LNCAP (cell line): Measurements from ENCODE around the gene PSORS1C2.

Source experiments
- CTCF ChIP-seq: fragments of 450-650 bp; IDR thresholded peaks from 2 replicates; pipeline ENCODE4 v1.5.1; 2017; ENCODE audit warnings: mild to moderate bottlenecking

The PSORS1C2 gene

GRCh38 chr6:31132806-31133205 lies 6.1 kb downstream of the PSORS1C2 start:
- no peak for TF ChIP-seq CTCF

- TF ChIP-seq CTCF: no peak
Observed at GRCh38 chr6:31131595-31131994, 7.3 kb downstream of the PSORS1C2 start.

GRCh38 chr6:31130751-31131150 lies 8.1 kb downstream of the PSORS1C2 start:
- TF ChIP-seq CTCF: no peak

GRCh38 chr6:31129130-31129529 lies 9.7 kb downstream of the PSORS1C2 start:
- TF ChIP-seq CTCF: no peak

- TF ChIP-seq CTCF: peak; percentile 79
Observed at GRCh38 chr6:31128093-31128676, 10.7 kb downstream of the PSORS1C2 start.

- TF ChIP-seq CTCF: no peak
Observed at GRCh38 chr6:31126396-31127175, 12.3 kb downstream of the PSORS1C2 start.

- no peak for TF ChIP-seq CTCF
Observed at GRCh38 chr6:31125586-31126363, 13.1 kb downstream of the PSORS1C2 start.
